ENCODE data around the gene NFIB.

NFIB gene

GRCh38 chr9:14321517-14322130, 7.7 kb upstream of the NFIB start:
- TF ChIP-seq CTCF (IDR thresholded peaks at IDR 0.05), result no peak
- TF ChIP-seq ZFX (IDR thresholded peaks at IDR 0.05; ENCODE audit: borderline replicate concordance), result no peak
- H3K27ac ChIP-seq, result peak overlapping the region; percentile 96

GRCh38 chr9:14320271-14321181, 6.6 kb upstream of the NFIB start:
- H3K27ac ChIP-seq, result peak overlapping the region; percentile 96

GRCh38 chr9:14318934-14319580, 5.1 kb upstream of the NFIB start:
- H3K27ac ChIP-seq, result peak overlapping the region; percentile 96
- no peak for TF ChIP-seq ZFX (IDR thresholded peaks at IDR 0.05; ENCODE audit: borderline replicate concordance)
- TF ChIP-seq CTCF (IDR thresholded peaks at IDR 0.05), result no peak

More at GRCh38 chr9:14320271-14321181, 6.6 kb upstream of the NFIB start:
- TF ChIP-seq ZFX (IDR thresholded peaks at IDR 0.05; ENCODE audit: borderline replicate concordance) (no peak), CTCF (IDR thresholded peaks at IDR 0.05) (no peak)

- peak overlapping the region; percentile 96 for H3K27ac ChIP-seq
- no peak for TF ChIP-seq CTCF (IDR thresholded peaks at IDR 0.05)
- TF ChIP-seq ZFX (IDR thresholded peaks at IDR 0.05; ENCODE audit: borderline replicate concordance), result no peak
Measured at GRCh38 chr9:14318361-14318760, 4.4 kb upstream of the NFIB start.

GRCh38 chr9:14317667-14318320, 3.9 kb upstream of the NFIB start:
- H3K27ac ChIP-seq, result peak overlapping the region; percentile 96

More at GRCh38 chr9:14317667-14318320, 3.9 kb upstream of the NFIB start:
- TF ChIP-seq ZFX (IDR thresholded peaks at IDR 0.05; ENCODE audit: borderline replicate concordance) (no peak), CTCF (IDR thresholded peaks at IDR 0.05) (no peak)

All from 22Rv1 (cell line).